C4-2B (cell line): ENCODE data around the gene FIGNL1.

Source experiments
- ZFX ChIP-seq: fragments of 450-650 bp; IDR thresholded peaks from 2 replicates; pipeline ENCODE4 v1.6.1; 2017
- TF ChIP-seq, protein P1 (sequence below): fragments of 450-650 bp; conservative IDR thresholded peaks from 2 replicates; pipeline ENCODE4 v1.5.1; 2017; ENCODE audit warnings: mild to moderate bottlenecking

DNA sequence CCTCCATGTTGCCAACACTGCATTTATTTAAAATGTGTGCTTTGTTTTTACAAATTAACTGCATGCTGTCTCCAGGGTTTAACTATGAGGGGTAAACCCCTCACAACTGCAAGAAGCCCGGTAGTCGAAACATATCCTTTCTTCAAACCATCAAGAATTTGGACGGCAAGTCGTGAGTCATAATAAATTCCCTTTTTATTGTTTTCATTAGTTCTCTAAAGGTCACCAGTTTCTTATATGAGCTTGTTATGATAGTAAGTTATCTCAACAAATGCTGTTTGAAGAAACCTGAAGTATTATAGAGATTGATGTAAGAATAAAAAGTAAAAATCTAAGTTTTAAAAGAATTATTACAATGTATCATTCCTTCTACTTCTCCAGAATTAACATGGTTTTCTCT is 12.2 kb upstream of the FIGNL1 start:
- TF ChIP-seq ZFX: no peak
- TF ChIP-seq, protein P1, sequence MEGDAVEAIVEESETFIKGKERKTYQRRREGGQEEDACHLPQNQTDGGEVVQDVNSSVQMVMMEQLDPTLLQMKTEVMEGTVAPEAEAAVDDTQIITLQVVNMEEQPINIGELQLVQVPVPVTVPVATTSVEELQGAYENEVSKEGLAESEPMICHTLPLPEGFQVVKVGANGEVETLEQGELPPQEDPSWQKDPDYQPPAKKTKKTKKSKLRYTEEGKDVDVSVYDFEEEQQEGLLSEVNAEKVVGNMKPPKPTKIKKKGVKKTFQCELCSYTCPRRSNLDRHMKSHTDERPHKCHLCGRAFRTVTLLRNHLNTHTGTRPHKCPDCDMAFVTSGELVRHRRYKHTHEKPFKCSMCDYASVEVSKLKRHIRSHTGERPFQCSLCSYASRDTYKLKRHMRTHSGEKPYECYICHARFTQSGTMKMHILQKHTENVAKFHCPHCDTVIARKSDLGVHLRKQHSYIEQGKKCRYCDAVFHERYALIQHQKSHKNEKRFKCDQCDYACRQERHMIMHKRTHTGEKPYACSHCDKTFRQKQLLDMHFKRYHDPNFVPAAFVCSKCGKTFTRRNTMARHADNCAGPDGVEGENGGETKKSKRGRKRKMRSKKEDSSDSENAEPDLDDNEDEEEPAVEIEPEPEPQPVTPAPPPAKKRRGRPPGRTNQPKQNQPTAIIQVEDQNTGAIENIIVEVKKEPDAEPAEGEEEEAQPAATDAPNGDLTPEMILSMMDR: no peak
